IMR-90 (cell line): ENCODE results near the gene AARSD1. TPM values are rescaled to one million over a fixed set of nuclear protein-coding genes. Genes with fewer than 3 reads are reported as not detected.

Experiments used
- ATAC-seq: fragments of 200-7000 bp; cut with Tn5 transposase; 2 replicates; pipeline ENCODE4 v1.9.1; 2020; ENCODE audit warnings: low read depth, mild to moderate bottlenecking, moderate library complexity
- BruUV-seq: library from RNA; stranded (reverse); fragments of 400-500 nt; replicated peaks from 2 replicates; lab custom pipeline; 2021; lab: Mats Ljungman, UMichigan
- CTCF ChIA-PET: fragments of 300-600 bp; formaldehyde crosslinking; extraction: SDS; loops from one replicate; lab custom pipeline; 2021; ENCODE audit warnings: antibody characterized with exemption; lab: Yijun Ruan, JAX
- POLR2A ChIA-PET: fragments of 300-600 bp; sonication (Branson Sonifier 250); formaldehyde crosslinking; loops from one replicate; lab custom pipeline; 2022; ENCODE audit warnings: antibody characterized with exemption; ENCODE audit not compliant: unreplicated experiment; lab: Charles Lee
- DNase-seq: peaks from one replicate; pipeline ENCODE4 v3.0.0; 2013
- H2AFZ ChIP-seq: replicated peaks from 2 replicates; pipeline ENCODE3; 2013; ENCODE audit warnings: low read length, mild to moderate bottlenecking; ENCODE audit not compliant: poor library complexity
- H2AK5ac ChIP-seq: 2 replicates; pipeline ENCODE4 v1.6.1; 2013; ENCODE audit warnings: low read depth, low read length, inconsistent platforms
- H2AK9ac ChIP-seq: replicated peaks from 2 replicates; pipeline ENCODE3; 2013; ENCODE audit warnings: mild to moderate bottlenecking, low read depth, low read length, moderate library complexity; ENCODE audit not compliant: poor library complexity
- H2BK120ac ChIP-seq: 2 replicates; pipeline ENCODE4 v1.6.1; 2013; ENCODE audit warnings: low read depth, low read length, inconsistent platforms
- H2BK15ac ChIP-seq: 3 replicates; pipeline ENCODE4 v1.6.1; 2013; ENCODE audit warnings: low read depth, low read length, inconsistent platforms
- H2BK20ac ChIP-seq: 2 replicates; pipeline ENCODE4 v1.6.1; 2013; ENCODE audit warnings: low read depth, mild to moderate bottlenecking, inconsistent platforms, low read length, moderate library complexity
- H2BK5ac ChIP-seq: 2 replicates; pipeline ENCODE4 v1.6.1; 2013; ENCODE audit warnings: mild to moderate bottlenecking, low read depth, low read length, inconsistent platforms; ENCODE audit not compliant: poor library complexity, severe bottlenecking
- H3K14ac ChIP-seq: replicated peaks from 2 replicates; pipeline ENCODE4 v1.6.1; 2013; ENCODE audit warnings: low read depth, low read length, inconsistent platforms
- H3K18ac ChIP-seq: 2 replicates; pipeline ENCODE4 v1.6.1; 2013; ENCODE audit warnings: low read depth, low read length, control low read depth
- H3K23ac ChIP-seq: 2 replicates; pipeline ENCODE4 v1.6.1; 2013; ENCODE audit warnings: low read depth, low read length, inconsistent platforms
- H3K27ac ChIP-seq: 2 replicates; pipeline ENCODE4 v1.5.1; 2013; ENCODE audit warnings: mild to moderate bottlenecking, control low read depth, low read length; ENCODE audit not compliant: insufficient read depth
- H3K27me3 ChIP-seq: 2 replicates; pipeline ENCODE4 v1.6.1; 2013; ENCODE audit warnings: low read length; ENCODE audit not compliant: control insufficient read depth, insufficient read depth
- H3K36me3 ChIP-seq: 2 replicates; pipeline ENCODE4 v1.6.1; 2013; ENCODE audit warnings: low read length, mixed read lengths; ENCODE audit not compliant: control insufficient read depth, insufficient read depth
- H3K4ac ChIP-seq: 2 replicates; pipeline ENCODE4 v1.6.1; 2013; ENCODE audit warnings: low read depth, low read length, inconsistent platforms
- H3K4me1 ChIP-seq: 2 replicates; pipeline ENCODE4 v1.6.1; 2013; ENCODE audit warnings: low read length, mixed read lengths; ENCODE audit not compliant: control insufficient read depth, insufficient read depth
- H3K4me2 ChIP-seq: 2 replicates; pipeline ENCODE4 v1.6.1; 2013; ENCODE audit warnings: low read depth, mild to moderate bottlenecking, control low read depth, low read length, moderate library complexity
- H3K4me3 ChIP-seq: 2 replicates; pipeline ENCODE4 v1.5.1; 2013; ENCODE audit warnings: low read depth, mild to moderate bottlenecking, control low read depth, low read length, moderate library complexity; ENCODE audit not compliant: insufficient read depth
- H3K56ac ChIP-seq: 2 replicates; pipeline ENCODE4 v1.6.1; 2013; ENCODE audit warnings: low read length, inconsistent platforms; ENCODE audit not compliant: insufficient read depth; ENCODE audit errors: extremely low read depth
- H3K79me1 ChIP-seq, 2 experiments: 2 replicates each; pipeline ENCODE4 v1.6.1; 2013; ENCODE audit warnings: low read length in 2 of 2, inconsistent platforms in 1 of 2, low read depth in 1 of 2
- H3K9ac ChIP-seq: 2 replicates; pipeline ENCODE4 v1.6.1; 2013; ENCODE audit warnings: low read depth, low read length, control low read depth
- H3K9me1 ChIP-seq: 2 replicates; pipeline ENCODE4 v1.6.1; 2013; ENCODE audit warnings: low read length, inconsistent platforms; ENCODE audit not compliant: insufficient read depth
- H3K9me3 ChIP-seq: 2 replicates; pipeline ENCODE4 v1.6.1; 2013; ENCODE audit warnings: low read length; ENCODE audit not compliant: control insufficient read depth, insufficient read depth
- H4K20me1 ChIP-seq: 2 replicates; pipeline ENCODE4 v1.6.1; 2013; ENCODE audit warnings: low read length, inconsistent platforms; ENCODE audit not compliant: insufficient read depth
- H4K5ac ChIP-seq: 2 replicates; pipeline ENCODE4 v1.6.1; 2013; ENCODE audit warnings: mild to moderate bottlenecking, low read depth, low read length, control low read depth
- H4K8ac ChIP-seq, 2 experiments: 2 replicates each; pipeline ENCODE4 v1.6.1; 2013; ENCODE audit warnings: low read depth in 2 of 2, low read length in 2 of 2, control low read depth in 1 of 2, inconsistent platforms in 1 of 2
- H4K91ac ChIP-seq: 2 replicates; pipeline ENCODE4 v1.6.1; 2013; ENCODE audit warnings: low read depth, low read length, inconsistent platforms; ENCODE audit not compliant: insufficient read depth
- MAZ ChIP-seq: IDR thresholded peaks from 2 replicates; pipeline ENCODE4 v1.6.1; 2012; ENCODE audit warnings: low read depth, mild to moderate bottlenecking, low read length, improper control_type of control experiment, moderate library complexity, borderline replicate concordance
- MXI1 ChIP-seq: IDR thresholded peaks from 2 replicates; pipeline ENCODE4 v1.6.1; 2012; ENCODE audit warnings: low read depth, mild to moderate bottlenecking, low read length, moderate library complexity, borderline replicate concordance
- WGBS, 2 experiments: methylation state at CpG; one replicate each; pipeline versions ENCODE4 v1.1.5 to v1.1.7; 2013; ENCODE audit warnings: missing lambda C conversion rate in 2 of 2; ENCODE audit not compliant: insufficient read length in 1 of 2; ENCODE audit errors: extremely low coverage in 2 of 2; 5-methylcytosine and 5-hydroxymethylcytosine counted together
- dilution Hi-C: fragments of 300-500 bp; cut with HindIII; formaldehyde crosslinking; loops from one replicate; pipeline ENCODE4 v1.14.3; 2018; ENCODE audit warnings: low sequenced_read_pairs; ENCODE audit not compliant: unreplicated experiment
- in situ Hi-C: fragments of 300-500 bp; cut with MboI; formaldehyde crosslinking; loops from 3 replicates; pipeline ENCODE4 v1.14.3; 2019; ENCODE audit warnings: low sequenced_read_pairs, inconsistent platforms, mixed read lengths
- intact Hi-C: fragments of 100-400 bp; cut with micrococcal nuclease; formaldehyde crosslinking; loops from 2 replicates; pipeline ENCODE4 v1.10.0; 2022
- polyA plus RNA-seq, 3 experiments: library from polyadenylated mRNA; depleted of rRNA; stranded (reverse); fragments of >200 nt; gene quantifications; 2 replicates each; pipeline ENCODE4 v1.2.3, GENCODE V29; 2012; ENCODE audit warnings: low replicate concordance in 1 of 3
- total RNA-seq: library from RNA; depleted of rRNA; stranded (reverse); fragments of >200 nt; gene quantifications from 2 replicates; pipeline ENCODE4 v1.2.3, GENCODE V29; 2012
- TF ChIP-seq, protein P1 (sequence below): conservative IDR thresholded peaks from 2 replicates; pipeline ENCODE4 v1.5.1; 2012; ENCODE audit warnings: mild to moderate bottlenecking, low read depth, low read length, improper control_type of control experiment

AARSD1 gene
- total and polyA plus RNA-seq, 2 of the 4 experiments (the other 2 are of a cell fraction): 55.0 to 58.9 TPM

DNA sequence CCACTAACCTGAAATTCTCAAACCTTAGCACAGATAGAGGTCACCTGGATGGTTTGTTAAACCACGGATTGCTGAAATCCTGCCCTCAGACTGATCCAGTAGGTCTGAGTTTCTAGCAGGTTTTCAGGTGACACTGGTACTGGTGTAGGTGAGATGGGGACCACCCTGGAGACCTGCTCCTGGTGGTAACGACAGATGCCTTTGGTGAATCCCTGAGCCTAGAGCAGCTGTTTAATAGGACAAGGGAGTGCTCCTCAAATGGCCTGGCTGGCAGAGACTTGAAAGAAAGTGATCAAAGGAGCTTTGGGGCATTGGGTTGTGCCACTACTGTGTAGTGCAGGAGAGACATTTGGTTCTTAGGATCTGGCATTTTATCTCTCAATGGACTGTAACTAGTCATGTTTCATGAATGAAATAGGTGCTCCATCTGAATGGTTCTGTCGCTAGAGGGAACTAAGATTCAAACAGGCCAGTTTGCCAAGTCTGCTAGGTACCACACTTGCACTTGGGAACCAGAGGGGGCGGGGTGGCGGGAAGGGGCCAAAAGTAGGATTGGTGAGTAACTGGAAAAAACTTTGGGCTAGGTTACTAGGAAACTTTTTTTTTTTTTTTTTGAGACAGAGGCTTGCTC is 39.4 kb upstream of the AARSD1 start:
- Histone ChIP-seq H2BK20ac (no peak overlapping the region), H3K79me1 (peaks cover 12 to 62% of the 10 kb centered on the region in 2 experiments; a peak in 3 of 4 replicates), H4K91ac (no peak overlapping the region), H3K4me2 (no peak overlapping the region), H3K18ac (no peak overlapping the region), H4K20me1 (peaks cover 32% of the 10 kb centered on the region), H3K9me3 (no peaks in the 10 kb centered on the region), H2AK9ac (no peak overlapping the region), H2AFZ (no peak overlapping the region), H4K8ac (no peak overlapping the region), H3K27me3 (no peaks in the 10 kb centered on the region), H3K14ac (no peak overlapping the region), H2AK5ac (no peak overlapping the region), H3K4me3 (no peak overlapping the region), H4K5ac (no peak overlapping the region), H3K23ac (no peak overlapping the region), H3K56ac (no peak overlapping the region), H3K4me1 (peaks cover 4% of the 10 kb centered on the region), H3K4ac (no peak overlapping the region), H3K36me3 (peaks cover 37% of the 10 kb centered on the region), H3K9me1 (no peaks in the 10 kb centered on the region), H3K9ac (no peak overlapping the region), H2BK15ac (no peak overlapping the region), H3K27ac (no peak overlapping the region), H2BK120ac (no peak overlapping the region), H2BK5ac (no peak overlapping the region)
- no TSS peak for BruUV-seq
- 86% methylated on average over 1 of the region's 5 CpGs; no CpG with 5 or more reads in 1 of the 2 experiments for WGBS, 2 experiments
- in situ Hi-C loops: no loop called here
- ATAC-seq (no peak), DNase-seq (peak; percentile 50)
- ChIA-PET POLR2A (no interaction called here), CTCF (no interaction called here)
- dilution Hi-C loops: no loop called here
- intact Hi-C loops: no loop called here
- no peak for TF ChIP-seq MAZ
- TF ChIP-seq, protein P1, sequence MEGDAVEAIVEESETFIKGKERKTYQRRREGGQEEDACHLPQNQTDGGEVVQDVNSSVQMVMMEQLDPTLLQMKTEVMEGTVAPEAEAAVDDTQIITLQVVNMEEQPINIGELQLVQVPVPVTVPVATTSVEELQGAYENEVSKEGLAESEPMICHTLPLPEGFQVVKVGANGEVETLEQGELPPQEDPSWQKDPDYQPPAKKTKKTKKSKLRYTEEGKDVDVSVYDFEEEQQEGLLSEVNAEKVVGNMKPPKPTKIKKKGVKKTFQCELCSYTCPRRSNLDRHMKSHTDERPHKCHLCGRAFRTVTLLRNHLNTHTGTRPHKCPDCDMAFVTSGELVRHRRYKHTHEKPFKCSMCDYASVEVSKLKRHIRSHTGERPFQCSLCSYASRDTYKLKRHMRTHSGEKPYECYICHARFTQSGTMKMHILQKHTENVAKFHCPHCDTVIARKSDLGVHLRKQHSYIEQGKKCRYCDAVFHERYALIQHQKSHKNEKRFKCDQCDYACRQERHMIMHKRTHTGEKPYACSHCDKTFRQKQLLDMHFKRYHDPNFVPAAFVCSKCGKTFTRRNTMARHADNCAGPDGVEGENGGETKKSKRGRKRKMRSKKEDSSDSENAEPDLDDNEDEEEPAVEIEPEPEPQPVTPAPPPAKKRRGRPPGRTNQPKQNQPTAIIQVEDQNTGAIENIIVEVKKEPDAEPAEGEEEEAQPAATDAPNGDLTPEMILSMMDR: no peak
- TF ChIP-seq MXI1: no peak
